ENCODE results near the gene IRF2.

The IRF2 gene

DNA sequence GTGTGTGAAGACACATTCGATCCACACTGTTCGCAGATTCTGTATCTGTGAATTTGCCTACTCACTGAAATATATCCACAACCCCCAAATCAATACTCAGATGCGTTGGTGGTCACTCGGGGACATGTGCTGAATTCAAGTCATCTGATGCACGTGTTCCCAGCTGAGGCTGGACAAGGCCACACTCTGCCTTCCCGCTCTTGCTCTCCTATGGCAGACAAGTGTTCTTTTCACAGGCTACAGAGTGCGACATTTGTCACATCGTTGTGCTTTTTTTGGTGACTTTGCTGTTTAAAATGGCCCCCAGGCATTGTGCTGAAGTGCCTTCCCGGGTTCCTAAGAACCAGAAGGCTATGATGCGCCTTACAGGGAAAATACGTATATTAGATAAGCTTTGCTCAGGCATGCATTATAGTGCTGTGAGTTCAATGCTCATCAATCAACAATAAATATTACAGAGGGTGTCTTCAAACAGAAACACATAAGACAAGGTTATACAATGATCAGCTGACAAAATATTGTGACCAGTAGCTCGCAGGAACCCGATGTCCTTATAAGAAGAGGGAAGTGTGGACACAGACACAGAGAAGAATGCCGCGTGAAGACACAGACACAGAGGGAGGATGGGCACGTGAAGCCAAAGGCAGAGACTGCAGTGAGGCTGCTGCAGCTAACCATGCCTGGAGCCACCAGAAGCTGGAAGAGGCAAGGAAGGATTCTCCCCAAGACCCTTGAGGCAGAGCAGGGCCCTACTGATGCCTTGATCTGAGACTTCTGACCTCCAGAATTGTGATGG, 42.0 kb downstream of the IRF2 start:
- no peak for DNase-seq (ENCODE audit: low spot score)

DNA sequence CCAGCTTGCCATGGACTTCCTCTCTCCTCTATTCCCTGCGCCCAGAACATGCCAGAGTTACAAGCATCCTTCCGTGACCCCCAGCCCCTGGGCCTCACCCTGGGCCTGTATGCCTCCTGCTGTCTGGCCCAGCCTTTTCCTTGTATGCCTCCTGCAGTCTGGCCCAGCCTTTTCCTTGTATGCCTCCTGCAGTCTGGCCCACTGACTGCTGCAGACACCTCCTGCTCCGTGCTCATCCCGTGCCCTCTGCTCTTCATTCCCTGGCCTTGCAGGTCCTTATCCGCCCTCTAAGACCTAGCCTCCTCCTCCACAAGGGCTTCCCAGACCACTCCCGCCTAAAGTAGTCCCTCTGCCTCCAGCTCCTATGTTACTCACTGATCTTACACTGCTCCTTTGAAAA, 44.2 kb downstream of the IRF2 start:
- no peak for DNase-seq (ENCODE audit: low spot score)

DNA sequence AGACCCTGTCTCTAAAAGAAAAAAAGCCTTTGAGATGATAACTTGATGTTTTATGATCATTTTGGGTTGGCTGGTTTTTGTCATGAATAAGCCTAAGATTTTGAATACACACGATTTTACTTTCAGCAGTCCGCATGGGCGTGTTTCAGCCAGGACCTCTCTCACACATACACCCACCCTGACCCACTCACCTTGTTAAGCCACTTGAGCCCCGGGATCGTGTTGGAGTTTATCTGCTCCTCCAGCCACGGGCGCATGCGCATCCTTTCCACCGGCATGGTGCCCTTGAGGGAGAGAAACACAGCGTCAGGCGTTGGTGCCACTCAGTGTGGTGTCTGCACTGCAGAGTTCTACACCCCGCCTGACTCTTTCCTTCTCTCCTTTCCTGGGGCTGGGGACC, 45.6 kb downstream of the IRF2 start:
- no peak for DNase-seq (ENCODE audit: low spot score)

DNA sequence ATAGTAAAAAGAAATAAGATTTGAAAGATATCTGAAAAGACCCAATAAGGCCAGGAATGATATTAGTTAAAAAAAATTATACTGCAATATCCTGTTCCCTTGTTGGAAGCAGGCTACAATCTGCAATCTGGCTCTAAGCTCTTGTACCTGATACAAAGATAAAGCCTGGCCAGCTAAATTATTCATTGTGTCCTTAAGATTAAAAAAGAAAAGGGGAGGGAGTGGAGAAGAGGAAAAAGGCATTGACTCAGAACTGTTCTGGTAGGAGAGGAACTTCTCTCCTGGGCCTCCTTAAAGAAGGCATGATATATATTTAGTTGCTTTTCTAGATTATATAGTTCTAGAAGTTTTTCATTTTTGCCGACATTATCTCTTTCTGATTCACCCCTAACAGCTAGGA, 46.7 kb downstream of the IRF2 start:
- DNase-seq (ENCODE audit: low spot score) = no peak

DNA sequence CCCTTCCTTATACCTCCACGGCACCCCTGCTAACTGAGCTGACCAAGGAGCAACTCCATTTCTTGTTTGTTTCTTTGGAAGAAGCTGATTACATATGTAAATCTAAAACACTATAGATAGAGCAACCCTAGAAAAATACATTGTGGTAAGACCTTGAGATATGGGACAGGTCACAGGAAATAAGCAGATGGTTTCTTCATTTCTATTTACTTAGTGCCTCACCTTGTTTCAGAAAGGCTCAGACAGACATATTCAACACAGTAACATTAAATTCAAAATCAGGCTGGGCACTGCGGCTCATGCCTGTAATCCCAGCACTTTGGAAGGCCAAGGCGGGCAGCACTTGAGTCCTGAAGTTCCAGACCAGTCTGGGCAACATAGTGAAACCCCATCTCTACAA, 47.3 kb downstream of the IRF2 start:
- no peak for DNase-seq (ENCODE audit: low spot score)

DNA sequence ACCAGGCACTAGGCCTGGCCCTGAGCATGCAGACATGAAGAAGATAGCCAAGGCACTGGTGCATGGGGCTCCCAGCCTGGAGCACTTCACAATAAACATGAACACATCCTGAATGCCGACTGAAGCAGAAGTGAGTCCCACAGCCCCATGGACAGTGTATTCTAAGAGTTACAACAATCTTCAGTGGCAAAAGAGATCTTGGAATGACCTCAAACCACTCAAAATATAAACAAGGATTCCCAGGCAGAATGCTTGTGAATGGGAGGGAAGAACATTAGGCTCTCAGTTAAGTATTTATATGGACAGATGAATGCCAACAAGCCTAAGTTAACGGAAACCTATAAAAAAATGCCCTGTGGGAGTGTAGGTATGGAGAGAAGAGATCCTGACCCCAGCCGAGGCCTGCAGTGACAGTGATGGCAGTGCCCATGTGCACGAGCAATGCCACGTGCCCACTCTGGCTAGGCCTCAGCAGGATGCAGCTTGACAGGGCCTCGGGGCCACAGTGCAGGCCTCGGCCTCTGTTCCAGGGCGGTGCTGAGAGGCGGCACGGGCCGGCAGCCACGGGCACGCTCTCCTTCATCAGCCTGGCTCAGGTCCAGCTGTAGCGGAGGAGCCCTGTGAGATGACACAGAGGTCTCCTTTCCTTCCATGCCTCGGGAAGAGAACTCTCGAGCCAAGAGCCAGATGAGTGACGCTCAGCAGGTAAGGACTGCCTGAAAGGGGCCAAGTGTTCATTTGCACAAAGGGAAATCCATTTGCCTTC, 49.2 kb downstream of the IRF2 start:
- no peak for DNase-seq (ENCODE audit: low spot score)

DNA sequence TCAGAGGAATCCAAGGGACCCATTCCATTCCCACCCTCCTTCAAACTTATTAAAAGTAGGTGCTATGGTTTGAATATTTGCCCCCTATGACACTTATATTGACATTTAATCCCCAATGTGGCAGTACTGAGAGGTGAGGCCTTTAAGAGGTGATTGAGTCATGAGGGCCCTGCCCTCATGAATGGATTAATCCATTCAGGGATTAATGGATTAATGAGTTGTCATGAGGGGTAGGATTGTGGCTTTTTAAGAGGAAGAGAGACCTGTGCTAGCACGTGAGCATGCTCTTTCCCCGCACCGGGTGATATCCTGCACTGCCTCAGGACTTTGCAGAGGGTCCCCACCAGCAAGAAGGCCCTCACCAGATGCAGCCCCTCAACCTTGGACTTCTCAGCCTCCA, 50.1 kb downstream of the IRF2 start:
- DNase-seq (ENCODE audit: low spot score) = no peak

DNA sequence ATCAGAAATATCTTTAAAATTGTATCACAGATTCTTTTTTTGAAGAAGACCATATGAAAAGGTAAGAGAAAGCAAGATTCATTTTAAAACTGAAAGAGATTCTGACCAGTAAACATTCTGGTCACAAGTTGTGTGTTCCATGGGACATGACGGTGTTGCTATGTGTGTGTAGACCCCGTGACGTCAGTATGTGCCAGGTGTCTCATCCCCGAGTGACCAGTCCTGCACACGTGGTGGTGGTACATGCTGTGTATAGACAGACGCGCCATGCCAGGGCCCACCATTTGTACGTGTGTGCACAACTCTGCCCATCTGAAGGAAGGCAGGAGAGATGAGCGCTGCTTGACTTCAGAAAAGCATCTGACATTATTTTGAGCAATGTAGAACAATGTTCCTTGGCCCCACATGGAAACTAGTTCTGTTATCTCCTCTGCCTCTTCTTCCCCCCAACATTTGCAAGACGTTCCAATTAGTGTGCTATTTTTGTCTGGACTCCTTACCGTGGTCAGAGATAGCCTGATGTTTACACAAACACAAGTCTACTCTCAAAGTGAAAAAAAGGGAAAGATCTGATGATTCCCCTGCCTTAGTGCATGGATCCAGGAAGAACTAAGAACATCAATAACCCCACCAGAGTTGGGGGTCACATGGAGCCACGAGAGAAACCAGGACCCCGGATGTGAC, 51.2 kb downstream of the IRF2 start:
- no peak for DNase-seq (ENCODE audit: low spot score)

DNA sequence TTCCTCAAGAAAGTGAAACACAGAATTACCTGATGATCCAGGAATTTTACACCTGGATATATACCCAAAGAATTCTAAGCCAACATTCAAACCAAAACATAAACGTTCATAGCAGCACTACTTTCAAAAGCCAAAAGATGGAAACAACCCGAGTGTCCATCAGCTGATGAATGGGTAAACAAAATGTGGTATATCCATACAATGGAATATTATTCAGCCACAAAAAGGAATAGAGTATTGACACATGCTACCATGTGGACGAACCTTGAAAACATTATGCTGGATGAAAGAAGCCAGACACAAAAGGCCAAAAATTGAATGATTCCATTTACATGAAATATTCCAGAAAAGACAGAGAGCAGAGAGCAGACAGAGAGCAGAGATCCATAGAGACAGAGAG, 52.0 kb downstream of the IRF2 start:
- DNase-seq (ENCODE audit: low spot score) = no peak

DNA sequence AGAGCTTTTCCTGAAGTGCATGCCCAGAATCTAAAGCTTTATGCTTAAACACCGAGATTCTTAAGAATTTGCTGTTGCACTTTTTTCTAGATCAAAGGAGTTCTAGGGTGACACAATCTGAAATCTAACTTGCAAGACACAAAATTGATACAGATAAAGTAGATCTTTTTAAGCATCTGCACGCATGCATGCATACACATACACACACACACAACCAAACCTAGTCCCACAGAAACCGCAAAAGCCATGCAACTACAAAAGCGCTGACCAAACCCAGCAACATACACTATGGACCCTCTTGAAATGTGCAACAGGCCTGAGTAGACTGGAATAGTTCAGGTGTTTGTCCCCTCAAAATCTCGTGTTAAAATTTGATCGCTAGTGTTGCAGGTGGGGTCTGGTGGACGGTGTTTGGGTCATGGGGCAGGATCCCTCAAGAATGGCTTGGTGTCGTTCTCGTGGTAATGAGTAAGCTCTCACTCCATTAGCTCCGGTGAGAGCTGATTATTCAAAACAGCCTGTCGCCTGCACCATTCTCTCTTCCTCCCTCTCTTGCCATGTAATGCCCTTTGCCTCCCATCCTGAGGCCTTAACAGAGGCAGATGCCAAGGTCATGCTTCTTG, 52.7 kb downstream of the IRF2 start:
- DNase-seq (ENCODE audit: low spot score) = no peak

DNA sequence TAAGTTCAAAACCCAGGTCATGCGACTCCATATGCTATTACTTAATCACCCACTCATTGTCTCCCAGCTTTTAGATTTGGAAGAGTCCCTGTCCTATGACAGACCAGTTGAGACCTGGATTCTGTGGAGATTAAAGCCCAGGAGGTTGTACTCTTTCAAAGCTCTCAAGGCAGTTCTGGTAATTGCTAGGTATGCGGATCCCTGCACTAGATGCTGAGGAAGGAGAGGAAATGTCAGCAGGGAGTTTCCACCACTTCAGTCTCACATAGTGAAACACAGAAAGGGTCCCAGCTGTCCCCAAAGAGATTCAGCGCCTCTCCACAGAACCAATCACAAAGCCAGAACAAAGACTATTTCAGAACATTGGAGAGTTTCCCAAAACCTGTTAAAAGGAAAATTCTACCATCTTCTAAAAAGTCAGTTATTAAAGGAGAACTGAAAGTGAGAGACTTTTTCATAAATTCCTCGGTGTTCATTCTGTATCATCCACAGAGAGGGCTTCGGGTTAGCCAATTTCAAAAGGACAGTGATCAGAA, 53.4 kb downstream of the IRF2 start:
- DNase-seq (ENCODE audit: low spot score) = no peak

DNA sequence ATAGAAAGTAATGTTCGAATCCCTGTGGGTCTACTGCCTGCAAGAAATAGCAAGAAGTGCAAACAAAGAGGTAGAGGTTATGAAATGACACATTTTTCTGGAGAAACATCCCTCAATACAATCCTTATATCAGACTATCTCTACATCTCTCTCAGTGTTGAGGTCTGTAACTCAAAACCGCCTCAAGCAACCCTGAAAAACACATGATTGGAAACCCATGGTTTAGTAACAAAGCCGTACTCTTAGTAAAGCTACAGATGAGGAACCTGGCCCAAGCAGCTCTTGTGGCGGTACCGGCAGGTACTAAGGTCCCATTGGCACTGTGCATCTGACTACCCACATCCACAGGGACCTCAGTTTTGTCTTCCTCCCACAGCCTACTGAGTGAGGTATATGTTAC, 53.9 kb downstream of the IRF2 start:
- no peak for DNase-seq (ENCODE audit: low spot score)

DNA sequence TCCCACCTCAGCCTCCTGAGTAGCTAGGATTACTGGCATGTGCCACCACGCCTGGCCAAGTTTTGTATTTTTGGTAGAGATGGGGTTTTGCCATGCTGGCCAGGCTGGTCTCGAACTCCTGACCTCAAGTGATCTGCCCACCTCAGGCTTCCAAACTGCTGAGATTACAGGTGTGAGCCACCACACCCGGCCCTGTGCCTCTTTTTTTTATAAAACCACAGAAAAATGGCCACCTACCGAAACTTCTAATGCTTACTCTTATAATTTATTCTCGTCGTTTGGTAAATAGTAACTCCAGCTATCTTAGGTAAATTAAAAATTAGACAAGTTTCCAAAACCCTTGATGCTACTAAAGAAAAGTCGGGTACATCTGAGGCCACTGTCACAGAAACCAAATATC, 54.4 kb downstream of the IRF2 start:
- no peak for DNase-seq (ENCODE audit: low spot score)

DNA sequence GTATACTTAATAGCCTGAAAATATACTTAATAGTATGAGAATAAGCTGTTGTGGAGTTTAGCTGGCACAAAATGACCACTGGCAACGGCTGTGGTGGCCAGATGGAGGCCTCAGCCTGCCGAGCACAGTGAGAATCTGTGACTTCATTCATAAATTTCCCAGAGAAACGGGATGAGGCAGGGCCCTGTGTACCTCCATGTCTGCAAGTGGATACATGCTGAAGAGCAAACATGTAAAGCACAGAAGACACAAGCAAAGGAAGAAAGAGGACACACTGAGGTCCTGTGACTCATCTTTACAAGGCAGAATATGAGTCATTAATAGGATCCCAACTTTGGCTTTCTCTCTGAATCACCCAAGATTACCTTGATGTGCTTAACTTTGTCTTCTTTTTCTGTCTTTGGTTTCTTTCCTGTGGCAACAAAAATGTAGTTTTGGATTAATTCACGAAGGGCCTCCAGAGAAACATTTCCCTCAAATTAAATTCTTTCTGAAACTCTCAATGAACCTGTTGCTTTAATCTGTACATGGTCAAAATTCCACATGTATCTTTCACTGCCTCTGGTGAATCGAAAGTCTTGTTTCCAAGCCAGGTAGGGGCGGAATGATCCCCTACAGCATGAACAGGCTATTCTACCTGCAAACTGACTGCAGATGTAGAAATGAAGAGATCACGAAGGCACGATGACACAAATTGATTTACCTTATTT, 56.4 kb downstream of the IRF2 start:
- DNase-seq (ENCODE audit: low spot score) = no peak

DNA sequence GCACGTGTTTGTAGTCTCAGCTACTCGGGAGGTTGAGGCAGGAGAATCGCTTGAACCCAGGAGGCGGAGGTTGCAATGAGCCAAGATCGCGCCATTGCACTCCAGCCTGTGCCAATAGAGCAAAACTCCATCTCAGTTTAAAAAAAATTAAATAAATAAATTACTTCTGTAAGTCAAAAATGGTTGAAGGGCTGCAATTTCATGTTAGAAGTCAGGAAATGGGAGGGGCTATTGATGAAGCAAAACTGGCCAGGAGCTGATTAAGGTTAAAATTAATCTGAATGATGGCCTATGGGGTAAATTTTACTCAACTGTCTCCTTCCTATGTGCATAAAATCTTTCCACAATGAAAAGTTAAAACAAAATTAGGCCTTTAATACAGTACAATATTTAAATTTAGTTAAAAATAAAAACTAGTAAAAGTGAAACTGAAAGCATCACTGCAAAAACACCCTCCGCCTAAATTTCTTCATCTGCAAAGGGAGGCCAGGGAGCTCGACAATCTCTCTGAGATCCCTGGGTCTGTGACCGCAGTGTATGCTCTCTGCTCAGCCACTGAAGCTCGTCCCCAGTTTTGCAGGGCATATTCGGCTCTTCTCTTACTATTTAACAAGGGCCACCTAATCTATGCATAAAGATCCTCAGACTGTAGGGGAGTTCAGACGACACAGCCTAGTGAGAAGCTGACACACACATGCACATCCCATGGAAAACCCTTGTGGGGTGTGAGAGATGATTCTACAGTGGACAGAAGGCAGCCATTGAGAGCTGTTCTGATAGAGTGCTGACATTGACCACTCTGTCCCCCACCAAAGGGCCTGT, 57.2 kb downstream of the IRF2 start:
- DNase-seq (ENCODE audit: low spot score) = no peak

DNA sequence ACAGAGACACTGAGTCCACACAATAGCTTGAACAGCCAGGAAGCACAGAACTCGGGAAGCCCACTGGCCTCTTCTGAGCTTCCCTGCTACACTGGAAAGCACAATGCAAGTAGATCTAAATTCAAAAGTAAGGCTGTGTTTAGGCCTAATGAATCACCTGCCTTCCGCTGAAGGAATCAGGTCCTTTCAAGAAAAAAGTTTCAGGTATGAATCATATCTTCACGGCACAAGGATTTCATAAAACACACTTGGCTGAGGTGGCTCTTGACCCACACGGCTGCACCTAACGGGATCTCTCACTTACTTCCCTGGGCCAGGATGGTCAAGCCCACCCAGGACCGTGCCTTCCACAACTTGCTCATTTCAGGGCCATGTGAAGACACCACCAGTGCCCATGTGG, 59.3 kb downstream of the IRF2 start:
- DNase-seq (ENCODE audit: low spot score) = no peak

DNA sequence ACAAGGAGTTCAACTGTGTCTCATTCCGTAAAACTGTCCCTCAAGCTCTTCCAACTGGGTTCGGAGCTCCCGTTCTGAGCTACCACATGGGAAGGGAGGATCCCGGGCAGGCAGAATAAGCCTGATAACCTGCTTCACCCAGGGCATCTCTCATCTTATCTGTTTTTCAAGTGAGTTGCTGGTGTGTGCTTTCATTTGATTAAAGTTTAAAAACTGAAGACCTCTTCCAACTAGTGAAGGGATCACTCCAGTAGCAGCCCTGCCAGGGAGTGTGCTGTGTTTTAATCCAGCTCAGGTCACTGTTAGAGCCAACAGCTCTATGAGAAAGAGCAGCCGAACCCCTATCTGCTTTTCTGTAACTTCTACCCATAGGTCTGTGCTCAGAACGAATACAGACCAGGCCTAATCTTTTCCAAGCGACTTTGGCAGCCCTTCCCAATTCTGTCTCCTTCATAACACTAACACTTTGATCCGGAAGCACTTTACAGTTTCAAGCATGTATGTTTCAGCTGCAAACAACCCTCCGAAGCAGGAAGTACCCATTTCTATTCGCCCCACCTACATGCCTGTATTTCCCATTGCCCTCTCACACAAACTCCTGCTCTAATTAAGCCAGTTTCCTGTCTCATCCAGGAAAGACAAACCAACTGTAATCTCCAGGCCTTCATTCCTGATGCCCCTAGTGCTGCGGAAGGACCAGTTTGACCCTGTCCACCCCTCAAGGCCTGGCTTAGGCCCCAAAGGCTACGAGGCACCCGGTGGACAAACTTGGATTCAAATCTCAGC, 60.9 kb downstream of the IRF2 start:
- no peak for DNase-seq (ENCODE audit: low spot score)

DNA sequence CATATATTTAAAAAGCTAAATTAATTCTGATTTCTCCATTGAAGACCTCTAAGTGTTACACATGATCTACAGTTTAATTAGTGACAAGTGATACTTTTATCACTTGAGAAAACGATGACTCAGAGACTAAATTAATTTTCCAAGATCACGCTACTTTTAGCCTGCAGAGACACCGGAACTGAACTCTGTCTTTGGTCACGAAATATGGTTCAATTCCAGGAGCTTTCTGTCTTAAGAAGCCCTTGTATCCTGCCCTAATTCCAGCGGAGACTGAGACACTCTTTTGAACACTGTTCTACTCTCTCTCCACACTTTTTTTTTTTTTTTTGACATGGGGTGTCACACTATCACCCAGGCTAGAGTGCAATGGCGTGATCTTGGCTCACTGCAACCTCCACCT, 63.6 kb downstream of the IRF2 start:
- no peak for DNase-seq (ENCODE audit: low spot score)

DNA sequence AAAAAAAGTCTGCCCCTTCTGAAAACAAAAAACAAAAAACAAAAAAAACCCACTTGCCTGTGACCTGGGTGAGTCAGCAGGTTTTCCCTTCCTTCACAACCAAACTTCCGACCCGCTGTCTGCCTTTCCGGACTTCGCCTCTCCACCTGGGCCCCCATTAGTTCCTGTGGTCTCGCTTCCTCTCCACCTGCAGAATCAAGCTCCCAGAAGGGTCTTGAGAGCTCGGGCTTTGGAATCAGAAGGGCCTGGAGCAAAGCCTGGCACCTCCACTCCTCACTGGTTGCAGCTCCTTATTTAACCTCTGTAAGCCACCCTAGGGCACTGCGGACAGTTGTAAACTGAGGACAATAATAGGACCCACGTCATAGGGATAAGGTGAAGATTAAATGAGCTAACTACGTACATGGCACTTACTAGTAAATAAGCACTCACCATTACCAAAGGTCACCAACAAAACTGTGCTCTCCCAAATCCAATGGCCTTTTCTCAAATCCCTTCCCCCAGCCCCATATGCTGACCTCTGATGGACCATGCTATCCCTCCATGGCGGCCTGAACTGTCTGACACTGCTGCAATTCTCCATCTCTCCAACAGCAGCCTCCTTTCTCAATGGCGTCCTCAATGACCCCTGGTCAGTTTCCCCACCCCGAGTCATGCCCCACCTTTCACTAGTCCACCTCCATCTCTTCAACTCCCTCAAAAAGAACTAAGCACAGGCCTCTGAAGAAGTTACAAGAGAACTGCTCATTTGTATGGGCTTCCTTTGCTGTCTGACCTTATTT, 64.2 kb downstream of the IRF2 start:
- no peak for DNase-seq (ENCODE audit: low spot score)
